B cell (primary cell): ENCODE measurements around the gene MPP2. TPM values are rescaled to one million over a fixed set of nuclear protein-coding genes. Genes with fewer than 3 reads are reported as not detected.

Experiments used
- ATAC-seq: fragments of 200-7000 bp; cut with Tn5 transposase; one replicate; pipeline ENCODE4 v1.10.0; 2021; ENCODE audit warnings: low read depth, mild to moderate bottlenecking, moderate number of reproducible peaks, moderate library complexity
- CTCF ChIA-PET: fragments of 350-600 bp; sonication (Branson Sonifier 250); formaldehyde crosslinking; loops from one replicate; lab custom pipeline; 2021; ENCODE audit warnings: antibody characterized with exemption, inconsistent platforms; lab: Charles Lee
- POLR2A ChIA-PET: fragments of 350-600 bp; sonication (Branson Sonifier 250); formaldehyde crosslinking; loops from one replicate; lab custom pipeline; 2021; ENCODE audit warnings: antibody characterized with exemption; lab: Charles Lee
- DNase-seq: peaks from one replicate; pipeline ENCODE4 v3.0.0; 2013
- H2AFZ ChIP-seq: 2 replicates; pipeline ENCODE4 v1.6.1; 2012; ENCODE audit warnings: mild to moderate bottlenecking, low read depth, low read length; ENCODE audit not compliant: insufficient read depth, poor library complexity, severe bottlenecking
- H3K27ac ChIP-seq, 2 donors: 1 replicate in 1 of 2; 2 replicates in 1 of 2; pipeline ENCODE4 v1.5.1; 2012 to 2013; ENCODE audit warnings: low read length in 2 of 2, mild to moderate bottlenecking in 2 of 2, moderate library complexity in 1 of 2
- H3K27me3 ChIP-seq, 4 experiments: fragments of 200-600 bp in 1 of 4; sonication (generic) in 1 of 4; replicated peaks in 1 of 4; 1 replicate in 2 of 4; 2 replicates in 2 of 4; pipeline versions ENCODE4 v1.6.1 to v1.7.0; 2013 to 2016; ENCODE audit warnings: low read length in 3 of 4, mild to moderate bottlenecking in 2 of 4, mixed read lengths in 1 of 4, moderate library complexity in 1 of 4; ENCODE audit not compliant: insufficient read depth in 4 of 4, control insufficient read depth in 3 of 4; ENCODE audit errors: control extremely low read depth in 1 of 4
- H3K36me3 ChIP-seq, 2 experiments: replicated peaks in 1 of 2; 1 replicate in 1 of 2; 2 replicates in 1 of 2; pipeline versions ENCODE4 v1.6.1 to v1.7.1; 2013; ENCODE audit warnings: low read length in 1 of 2; ENCODE audit not compliant: insufficient read depth in 2 of 2, control insufficient read depth in 1 of 2; ENCODE audit errors: control extremely low read depth in 1 of 2, extremely low read depth in 1 of 2
- H3K4me1 ChIP-seq, 2 donors: fragments of 200-600 bp in 1 of 2; sonication (generic) in 1 of 2; 1 replicate in 1 of 2; 2 replicates in 1 of 2; pipeline versions ENCODE4 v1.5.1 to v1.6.1; 2013 to 2017; ENCODE audit warnings: low read length in 2 of 2; ENCODE audit not compliant: control insufficient read depth in 2 of 2, insufficient read depth in 2 of 2
- H3K4me2 ChIP-seq: replicated peaks from 2 replicates; pipeline ENCODE3; 2012; ENCODE audit warnings: mild to moderate bottlenecking, low read depth, low read length; ENCODE audit not compliant: poor library complexity, severe bottlenecking
- H3K4me3 ChIP-seq, 5 experiments: fragments of 200-600 bp in 1 of 5; sonication (generic) in 1 of 5; 1 replicate in 3 of 5; 2 replicates in 2 of 5; pipeline versions ENCODE4 v1.5.1 to v1.7.0; 2011 to 2016; ENCODE audit warnings: low read length in 4 of 5, mild to moderate bottlenecking in 4 of 5, low read depth in 2 of 5, control low read depth in 1 of 5, moderate library complexity in 1 of 5; ENCODE audit not compliant: insufficient read depth in 1 of 5; ENCODE audit errors: control extremely low read depth in 1 of 5, extremely low read depth in 1 of 5
- H3K79me2 ChIP-seq: fragments of 200-600 bp; sonication (generic); one replicate; pipeline ENCODE4 v1.6.0; 2016; ENCODE audit warnings: low read length; ENCODE audit not compliant: control insufficient read depth, insufficient read depth
- H3K9ac ChIP-seq: fragments of 200-600 bp; sonication (generic); 2 replicates; pipeline ENCODE4 v1.6.1; 2017; ENCODE audit warnings: mild to moderate bottlenecking, low read length, moderate library complexity
- H3K9me3 ChIP-seq, 3 donors: one replicate each; pipeline versions ENCODE4 v1.6.1 to v1.7.1; 2013; ENCODE audit warnings: low read length in 2 of 3; ENCODE audit not compliant: control insufficient read depth in 2 of 3, insufficient read depth in 1 of 3; ENCODE audit errors: control extremely low read depth in 1 of 3
- H4K20me1 ChIP-seq: 2 replicates; pipeline ENCODE4 v1.6.0; 2012; ENCODE audit warnings: mild to moderate bottlenecking, low read length; ENCODE audit not compliant: insufficient read depth, control insufficient read depth, poor library complexity, severe bottlenecking
- H3K27ac Mint-ChIP-seq: one replicate; pipeline ENCODE4 v1.8.0; 2021; ENCODE audit warnings: mixed read lengths
- H3K27me3 Mint-ChIP-seq: one replicate; pipeline ENCODE4 v1.8.0; 2021; ENCODE audit warnings: mixed read lengths
- H3K4me1 Mint-ChIP-seq: one replicate; pipeline ENCODE4 v1.8.0; 2021; ENCODE audit warnings: mixed read lengths
- H3K4me3 Mint-ChIP-seq: one replicate; pipeline ENCODE4 v1.8.0; 2021; ENCODE audit warnings: mixed read lengths
- H3K9me3 Mint-ChIP-seq: one replicate; pipeline ENCODE4 v1.8.0; 2022; ENCODE audit warnings: mixed read lengths; ENCODE audit not compliant: insufficient read depth
- CTCF ChIP-seq: fragments of 200-600 bp; IDR thresholded peaks from one replicate; pipeline ENCODE4 v1.8.0; 2022; ENCODE audit warnings: antibody characterized with exemption, mild to moderate bottlenecking
- EZH2 ChIP-seq: IDR thresholded peaks from 2 replicates; pipeline ENCODE4 v1.6.1; 2012; ENCODE audit warnings: borderline replicate concordance, low read depth, mild to moderate bottlenecking, moderate library complexity, low read length; ENCODE audit not compliant: insufficient read depth, poor library complexity, severe bottlenecking
- WGBS: methylation state at CpG from one replicate; pipeline ENCODE4 v1.1.5; 2013; ENCODE audit warnings: missing lambda C conversion rate; ENCODE audit not compliant: insufficient coverage; 5-methylcytosine and 5-hydroxymethylcytosine counted together
- intact Hi-C: fragments of 100-400 bp; cut with micrococcal nuclease; formaldehyde crosslinking; loops from one replicate; pipeline ENCODE4 v1.10.0; 2022
- polyA plus RNA-seq: library from polyadenylated mRNA; depleted of rRNA; stranded (reverse); fragments of >200 nt; gene quantifications from 2 replicates; pipeline ENCODE4 v1.2.3, GENCODE V29; 2012
- total RNA-seq, 2 donors: library from RNA; stranded (reverse); fragments of 120-200 nt in 1 of 2; gene quantifications; 1 replicate in 1 of 2; 2 replicates in 1 of 2; pipeline versions ENCODE4 v1.2.3 to v1.2.4, GENCODE V29; 2013 to 2022

Gene MPP2
- total and polyA plus RNA-seq, 2 donors (not counting 1 experiment from before 2014, with no cell fraction given) = 0.15 TPM; not detected in 1

GRCh38 chr17:43856141-43856540 lies 51.2 kb downstream of the MPP2 start:
- Histone ChIP-seq H3K9me3 (peaks cover 0 to 13% (median 0%) of the 10 kb centered on the region in 3 donors), H3K9ac (no peak overlapping the region), H3K4me2 (no peak overlapping the region), H3K27ac (no peak overlapping the region), H3K36me3 (no peaks in the 10 kb centered on the region), H3K4me1 (no peaks in the 10 kb centered on the region), H3K4me3 (no peak overlapping the region), H2AFZ (no peak overlapping the region), H4K20me1 (no peaks in the 10 kb centered on the region), H3K27me3 (peaks cover 0 to 27% (median 2%) of the 10 kb centered on the region in 4 experiments), H3K79me2 (no peaks in the 10 kb centered on the region)
- POLR2A ChIA-PET = no interaction called here
- intact Hi-C loops = no loop called here
- H3K4me1 Mint-ChIP-seq = no peaks in the 10 kb centered on the region
- TF ChIP-seq CTCF = no peak
- no peak for DNase-seq
- 100% methylated on average over 3 of the region's 3 CpGs for WGBS
- CTCF ChIA-PET = interaction anchor here (2.3 kb wide), 1 partner anchor 10 kb away, joined by 8 read pairs; no protein-coding TSS in a partner anchor
- no peaks in the 10 kb centered on the region for H3K9me3 Mint-ChIP-seq
- H3K27me3 Mint-ChIP-seq = peaks cover 38% of the 10 kb centered on the region
- no peak overlapping the region for H3K27ac Mint-ChIP-seq
- H3K4me3 Mint-ChIP-seq = no peak overlapping the region
- no peak for ATAC-seq

- intact Hi-C loops = no loop called here
- no peaks in the 10 kb centered on the region for H4K20me1 ChIP-seq
- DNase-seq (no peak), ATAC-seq (no peak)
- no peaks in the 10 kb centered on the region for H3K79me2 ChIP-seq
- Mint-ChIP-seq H3K4me1 (no peaks in the 10 kb centered on the region), H3K4me3 (no peak overlapping the region), H3K27me3 (peaks cover 34% of the 10 kb centered on the region), H3K9me3 (no peaks in the 10 kb centered on the region), H3K27ac (no peak overlapping the region)
- 96% methylated on average over 9 of the region's 9 CpGs for WGBS
- H3K36me3 ChIP-seq = no peaks in the 10 kb centered on the region
- no peak overlapping the region for H3K27ac ChIP-seq
- no peak overlapping the region for H3K4me3 ChIP-seq
- no peak overlapping the region for H3K9ac ChIP-seq
- peaks cover 0 to 13% (median 0%) of the 10 kb centered on the region in 3 donors for H3K9me3 ChIP-seq
- ChIA-PET POLR2A (interaction anchor here (0.5 kb wide), 1 partner anchor 186 kb away, joined by 5 read pairs; no protein-coding TSS in a partner anchor), CTCF (interaction anchor here (2.3 kb wide), 1 partner anchor 9 kb away, joined by 8 read pairs; no protein-coding TSS in a partner anchor)
- no peak for TF ChIP-seq CTCF
- TF ChIP-seq EZH2 = no peak
- no peak overlapping the region for H2AFZ ChIP-seq
- no peaks in the 10 kb centered on the region for H3K4me1 ChIP-seq
- no peak overlapping the region for H3K4me2 ChIP-seq
- peaks cover 0 to 27% (median 2%) of the 10 kb centered on the region in 4 experiments for H3K27me3 ChIP-seq
These were observed 52.3 kb downstream of the MPP2 start for GRCh38 chr17:43855061-43855460.
